Upper lobe of left lung (tissue), 4 donors: ENCODE measurements around the gene CXCR1.

Source experiments
- CTCF ChIP-seq, 6 experiments: fragments of 450-650 bp in 4 of 6; fragments of 200-600 bp in 2 of 6; sonication (generic) in 2 of 6; IDR thresholded peaks; one replicate each; pipeline ENCODE4 v1.5.1; 2016 to 2019; ENCODE audit warnings: antibody characterized with exemption in 6 of 6
- EP300 ChIP-seq, 4 donors: sonication (generic); formaldehyde crosslinking; IDR thresholded peaks; one replicate each; pipeline ENCODE4 v1.5.1; 2017; ENCODE audit warnings: antibody characterized with exemption in 4 of 4, control low read depth in 2 of 4
- POLR2AphosphoS5 ChIP-seq, 2 donors: sonication (generic); formaldehyde crosslinking; IDR thresholded peaks; one replicate each; pipeline ENCODE4 v1.5.1; 2017; ENCODE audit warnings: antibody characterized with exemption in 2 of 2

- TF ChIP-seq CTCF (IDR thresholded peaks at IDR 0.05) (no peak), EP300 (IDR thresholded peaks at IDR 0.05) (no peak), POLR2AphosphoS5 (IDR thresholded peaks at IDR 0.05) (peak; percentile 34 to 50)
These were observed 41.7 kb downstream of the CXCR1 start for GRCh38 chr2:218125095-218125494.
